Vagina (tissue), 2 donors: ENCODE measurements around the gene ZSWIM7. TPM values are rescaled to one million over a fixed set of nuclear protein-coding genes. Genes with fewer than 3 reads are reported as not detected.

ENCODE experiments used
- DNase-seq, 2 donors: peaks; one replicate each; pipeline ENCODE4 v3.0.0-alpha.2; 2017; ENCODE audit errors: extremely low spot score in 2 of 2
- H3K27ac ChIP-seq: fragments of 200-600 bp; sonication (generic); one replicate; pipeline ENCODE4 v1.5.1; 2019
- H3K27me3 ChIP-seq: fragments of 200-600 bp; sonication (generic); one replicate; pipeline ENCODE4 v1.5.1; 2019
- H3K36me3 ChIP-seq, 2 donors: fragments of 200-600 bp; sonication (generic); one replicate each; pipeline ENCODE4 v1.5.1; 2017 to 2019
- H3K4me1 ChIP-seq: fragments of 200-600 bp; sonication (generic); one replicate; pipeline ENCODE4 v1.5.1; 2019
- H3K4me3 ChIP-seq, 2 donors: fragments of 200-600 bp; sonication (generic); 1 replicate in 1 of 2; 2 replicates in 1 of 2; pipeline ENCODE4 v1.5.1; 2016 to 2019
- H3K9me3 ChIP-seq: fragments of 200-600 bp; sonication (generic); one replicate; pipeline ENCODE4 v1.5.1; 2019
- POLR2A ChIP-seq, 2 donors: fragments of 450-650 bp; IDR thresholded peaks; one replicate each; pipeline ENCODE4 v1.6.1; 2017; ENCODE audit warnings: antibody characterized with exemption in 2 of 2, mild to moderate bottlenecking in 2 of 2, moderate library complexity in 2 of 2
- POLR2AphosphoS5 ChIP-seq, 2 donors: sonication (generic); formaldehyde crosslinking; IDR thresholded peaks; one replicate each; pipeline ENCODE4 v1.9.0; 2017; ENCODE audit warnings: antibody characterized with exemption in 2 of 2, mild to moderate bottlenecking in 2 of 2, low read depth in 1 of 2; ENCODE audit not compliant: insufficient read depth in 1 of 2
- intact Hi-C: fragments of 100-400 bp; cut with DNase I; formaldehyde crosslinking; loops from one replicate; pipeline ENCODE4 v1.15.1; 2023
- total RNA-seq: library from RNA; depleted of rRNA; stranded (reverse); fragments of >200 nt; gene quantifications from one replicate; pipeline ENCODE4 v1.2.3, GENCODE V29; 2016
- TF ChIP-seq, protein P1 (sequence below), 3 experiments: fragments of 450-650 bp in 2 of 3; fragments of 200-600 bp in 1 of 3; sonication (generic) in 1 of 3; IDR thresholded peaks; one replicate each; pipeline ENCODE4 v1.5.1; 2017 to 2019; ENCODE audit warnings: antibody characterized with exemption in 3 of 3, mild to moderate bottlenecking in 2 of 3, moderate library complexity in 2 of 3

ZSWIM7 gene
- total RNA-seq, 1 donor from 2014 or later, result 18.9 TPM

DNA sequence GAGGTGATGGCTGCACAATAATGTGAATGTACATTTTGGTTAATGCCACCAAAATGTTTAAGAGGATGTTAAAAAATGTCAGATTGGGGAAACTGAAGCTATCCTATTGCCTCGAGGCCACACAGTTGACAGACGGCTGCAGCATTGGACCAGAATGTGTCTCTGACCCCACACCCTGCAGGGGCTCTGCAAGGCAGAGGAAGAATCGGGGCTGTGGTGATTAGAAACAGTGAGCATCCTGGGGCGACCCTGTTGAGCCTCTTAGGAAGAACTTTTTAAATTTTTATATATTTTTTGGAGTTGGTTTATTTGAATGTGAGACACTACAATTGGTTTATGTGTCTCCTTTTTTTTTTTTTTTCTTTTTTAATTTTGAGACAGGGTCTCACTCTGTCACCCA lies 69.6 kb downstream of the ZSWIM7 start:
- intact Hi-C loops, result no loop called here
- TF ChIP-seq, protein P1, sequence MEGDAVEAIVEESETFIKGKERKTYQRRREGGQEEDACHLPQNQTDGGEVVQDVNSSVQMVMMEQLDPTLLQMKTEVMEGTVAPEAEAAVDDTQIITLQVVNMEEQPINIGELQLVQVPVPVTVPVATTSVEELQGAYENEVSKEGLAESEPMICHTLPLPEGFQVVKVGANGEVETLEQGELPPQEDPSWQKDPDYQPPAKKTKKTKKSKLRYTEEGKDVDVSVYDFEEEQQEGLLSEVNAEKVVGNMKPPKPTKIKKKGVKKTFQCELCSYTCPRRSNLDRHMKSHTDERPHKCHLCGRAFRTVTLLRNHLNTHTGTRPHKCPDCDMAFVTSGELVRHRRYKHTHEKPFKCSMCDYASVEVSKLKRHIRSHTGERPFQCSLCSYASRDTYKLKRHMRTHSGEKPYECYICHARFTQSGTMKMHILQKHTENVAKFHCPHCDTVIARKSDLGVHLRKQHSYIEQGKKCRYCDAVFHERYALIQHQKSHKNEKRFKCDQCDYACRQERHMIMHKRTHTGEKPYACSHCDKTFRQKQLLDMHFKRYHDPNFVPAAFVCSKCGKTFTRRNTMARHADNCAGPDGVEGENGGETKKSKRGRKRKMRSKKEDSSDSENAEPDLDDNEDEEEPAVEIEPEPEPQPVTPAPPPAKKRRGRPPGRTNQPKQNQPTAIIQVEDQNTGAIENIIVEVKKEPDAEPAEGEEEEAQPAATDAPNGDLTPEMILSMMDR (IDR thresholded peaks at IDR 0.05), result no peak
- no peak for TF ChIP-seq POLR2AphosphoS5 (IDR thresholded peaks at IDR 0.05; ENCODE audit: insufficient read depth in 1 of 2, low read depth in 1 of 2)
- TF ChIP-seq POLR2A (IDR thresholded peaks at IDR 0.05), result no peak
- H3K27me3 ChIP-seq, result no peaks in the 10 kb centered on the region
- no peaks in the 10 kb centered on the region for H3K36me3 ChIP-seq
- H3K4me3 ChIP-seq, result no peak overlapping the region
- no peaks in the 10 kb centered on the region for H3K9me3 ChIP-seq
- H3K27ac ChIP-seq, result no peak overlapping the region
- DNase-seq, result no peak
- no peaks in the 10 kb centered on the region for H3K4me1 ChIP-seq

DNA sequence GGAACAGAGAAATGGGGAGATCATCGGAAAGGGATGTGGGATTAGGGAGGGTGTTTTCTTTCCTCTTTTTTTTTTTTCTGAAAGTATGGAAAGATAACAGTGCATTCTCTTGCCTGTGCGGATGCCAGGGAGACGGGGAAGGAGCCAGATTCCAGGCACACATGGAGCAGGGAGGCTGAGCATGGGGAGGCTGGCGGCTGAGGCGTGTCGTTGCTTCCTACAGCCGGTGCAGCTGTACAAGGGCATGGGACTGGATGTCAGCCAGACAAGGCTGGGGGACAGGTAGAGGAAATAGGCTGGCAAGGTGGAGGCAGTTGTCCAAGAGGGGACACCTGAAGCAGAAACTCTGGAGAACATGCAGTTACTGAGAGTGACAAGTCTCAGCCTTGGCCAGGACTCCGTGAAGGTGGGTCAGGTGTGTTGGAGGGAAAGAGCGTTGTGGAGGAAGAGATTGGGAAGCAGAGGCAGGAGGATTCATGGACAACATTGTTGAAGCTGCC lies 71.2 kb downstream of the ZSWIM7 start:
- no peak overlapping the region for H3K4me3 ChIP-seq
- H3K4me1 ChIP-seq, result no peaks in the 10 kb centered on the region
- intact Hi-C loops, result no loop called here
- no peaks in the 10 kb centered on the region for H3K36me3 ChIP-seq
- no peaks in the 10 kb centered on the region for H3K27me3 ChIP-seq
- H3K27ac ChIP-seq, result no peak overlapping the region
- no peaks in the 10 kb centered on the region for H3K9me3 ChIP-seq
- TF ChIP-seq, protein P1 (IDR thresholded peaks at IDR 0.05), result no peak
- TF ChIP-seq POLR2AphosphoS5 (IDR thresholded peaks at IDR 0.05; ENCODE audit: insufficient read depth in 1 of 2, low read depth in 1 of 2), result no peak
- TF ChIP-seq POLR2A (IDR thresholded peaks at IDR 0.05), result no peak
- peak in 1 of 2 donors; percentile 69 for DNase-seq

Other genes with a start within 250 kb of the ZSWIM7 start
- 33.4 TPM for gene ADORA2B, start 54.6 kb downstream of the ZSWIM7 start, total RNA-seq
- gene TTC19, start 120 bp upstream of the ZSWIM7 start, total RNA-seq, result 99.7 TPM
- 175 TPM for gene NCOR1, start 215.8 kb upstream of the ZSWIM7 start, total RNA-seq
- gene PIGL, start 217.5 kb upstream of the ZSWIM7 start, total RNA-seq, result 65.8 TPM